Endothelial cell of umbilical vein (primary cell): ENCODE results near the gene FRMD7. TPM values are rescaled to one million over a fixed set of nuclear protein-coding genes. Genes with fewer than 3 reads are reported as not detected.
"Not testable (repeated sequence)": the region's sequence is repeated elsewhere in the genome, so short reads cannot be mapped to it uniquely, and the experiment has no call there.

Experiments
- BruUV-seq: library from RNA; stranded (reverse); fragments of 400-500 nt; replicated peaks from 2 replicates; lab custom pipeline; 2021; lab: Mats Ljungman, UMichigan
- CTCF ChIA-PET: fragments of 300-600, 350-600 bp; sonication (Branson Sonifier 250); formaldehyde crosslinking; loops from one replicate; lab custom pipeline; 2021; ENCODE audit warnings: antibody characterized with exemption, inconsistent platforms; lab: Charles Lee
- POLR2A ChIA-PET: fragments of 300-600, 350-600 bp; sonication (Branson Sonifier 250); formaldehyde crosslinking; loops from one replicate; lab custom pipeline; 2021; ENCODE audit warnings: antibody characterized with exemption, inconsistent platforms; lab: Charles Lee
- DNase-seq: peaks from one replicate; pipeline ENCODE4 v3.0.0-alpha.2; 2011; ENCODE audit warnings: low read depth, low spot score
- FAIRE-seq: peaks from 2 replicates; lab custom pipeline; 2011; peaks lifted over from hg19 to GRCh38; lab: Jason Lieb, UNC
- H2AFZ ChIP-seq: 2 replicates; pipeline ENCODE4 v1.6.0; 2012; ENCODE audit warnings: low read depth, low read length, control low read depth, inconsistent platforms
- H3K27ac ChIP-seq: 2 replicates; pipeline ENCODE4 v1.5.1; 2011; ENCODE audit warnings: low read depth, mild to moderate bottlenecking, control low read depth, low read length, moderate library complexity; ENCODE audit not compliant: insufficient read depth
- H3K27me3 ChIP-seq, 2 experiments: 2 replicates each; pipeline versions ENCODE4 v1.6.0 to v1.6.1; 2011; ENCODE audit warnings: low read length in 2 of 2, mixed read lengths in 1 of 2; ENCODE audit not compliant: control insufficient read depth in 2 of 2, insufficient read depth in 2 of 2
- H3K36me3 ChIP-seq, 2 experiments: 2 replicates in 1 of 2; 3 replicates in 1 of 2; pipeline ENCODE4 v1.5.1; 2011; ENCODE audit warnings: low read length in 2 of 2, mild to moderate bottlenecking in 1 of 2, moderate library complexity in 1 of 2; ENCODE audit not compliant: control insufficient read depth in 2 of 2, insufficient read depth in 2 of 2; ENCODE audit errors: extremely low read depth in 1 of 2
- H3K4me1 ChIP-seq: 3 replicates; pipeline ENCODE4 v1.5.1; 2011; ENCODE audit warnings: mild to moderate bottlenecking, low read length; ENCODE audit not compliant: control insufficient read depth, insufficient read depth; ENCODE audit errors: extremely low read depth
- H3K4me2 ChIP-seq: 2 replicates; pipeline ENCODE4 v1.6.1; 2011; ENCODE audit warnings: low read length, control low read depth, mixed read lengths; ENCODE audit not compliant: insufficient read depth
- H3K4me3 ChIP-seq, 3 experiments: fragments of 200-600 bp in 1 of 3; sonication (generic), shearing (Covaris generic) in 1 of 3; replicated peaks in 1 of 3; 2 replicates each; pipeline ENCODE4 v1.5.1; 2011 to 2016; ENCODE audit warnings: control low read depth in 3 of 3, low read length in 3 of 3, mild to moderate bottlenecking in 2 of 3, inconsistent platforms in 1 of 3, low read depth in 1 of 3, moderate library complexity in 1 of 3; ENCODE audit not compliant: insufficient read depth in 1 of 3
- H3K79me2 ChIP-seq: 2 replicates; pipeline ENCODE4 v1.6.0; 2012; ENCODE audit warnings: low read length, inconsistent platforms; ENCODE audit not compliant: control insufficient read depth, insufficient read depth
- H3K9ac ChIP-seq: replicated peaks from 2 replicates; pipeline ENCODE3; 2011; ENCODE audit warnings: low read length, control low read depth; ENCODE audit not compliant: insufficient read depth; ENCODE audit errors: extremely low read depth
- H3K9me1 ChIP-seq: replicated peaks from 3 replicates; pipeline ENCODE4 v1.6.0; 2011; ENCODE audit warnings: mild to moderate bottlenecking, low read length; ENCODE audit not compliant: control insufficient read depth, insufficient read depth; ENCODE audit errors: extremely low read depth
- H3K9me3 ChIP-seq: replicated peaks from 2 replicates; pipeline ENCODE4 v1.5.1; 2012; ENCODE audit warnings: low read length, inconsistent platforms; ENCODE audit not compliant: control insufficient read depth, insufficient read depth
- H4K20me1 ChIP-seq: replicated peaks from 2 replicates; pipeline ENCODE3; 2011; ENCODE audit warnings: mild to moderate bottlenecking, low read length; ENCODE audit not compliant: control insufficient read depth, insufficient read depth; ENCODE audit errors: extremely low read depth
- CTCF ChIP-seq, 2 donors: IDR thresholded peaks; 1 replicate in 1 of 2; 2 replicates in 1 of 2; pipeline ENCODE4 v1.5.1; 2011; ENCODE audit warnings: low read length in 2 of 2, mild to moderate bottlenecking in 2 of 2, moderate library complexity in 2 of 2, control low read depth in 1 of 2, inconsistent platforms in 1 of 2, low read depth in 1 of 2; ENCODE audit not compliant: insufficient read depth in 1 of 2; ENCODE audit errors: extremely low read depth in 1 of 2
- POLR2AphosphoS5 ChIP-seq: IDR thresholded peaks from 2 replicates; pipeline ENCODE4 v1.6.1; 2012; ENCODE audit warnings: low read depth, mild to moderate bottlenecking, control low read depth, low read length, moderate library complexity; ENCODE audit not compliant: insufficient read depth
- dilution Hi-C: fragments of 300-500 bp; cut with MboI; formaldehyde crosslinking; loops from one replicate; pipeline ENCODE4 v1.15.0; 2019; ENCODE audit warnings: low sequenced_read_pairs; ENCODE audit not compliant: extremely low pct_ligation_motif_present
- intact Hi-C: fragments of 100-400 bp; cut with micrococcal nuclease; formaldehyde crosslinking; loops from one replicate; pipeline ENCODE4 v1.10.0; 2022
- polyA plus RNA-seq, 4 experiments: library from polyadenylated mRNA; depleted of rRNA in 3 of 4; stranded (reverse) in 3 of 4; unstranded in 1 of 4; fragments of >200 nt; gene quantifications; 2 replicates each; pipeline versions ENCODE4 v1.2.1 to v1.2.3, GENCODE V29; 2011 to 2012; ENCODE audit warnings: missing spikeins in 1 of 4
- total RNA-seq: library from RNA; stranded (reverse); gene quantifications from 2 replicates; pipeline ENCODE4 v1.2.3, GENCODE V29; 2021
- TF ChIP-seq, protein P1 (sequence below): IDR thresholded peaks from 2 replicates; pipeline ENCODE4 v1.6.1; 2011; ENCODE audit not compliant: insufficient read depth, insufficient read length

The FRMD7 gene
- total and polyA plus RNA-seq, 2 donors (not counting 3 experiments of a cell fraction or from before 2014, with no cell fraction given) = not detected

- FAIRE-seq (no peak), DNase-seq (no peak)
- dilution Hi-C loops (no loop called here), intact Hi-C loops (no loop called here)
- Histone ChIP-seq H3K4me2 (no peak overlapping the region), H3K9me3 (no peaks in the 10 kb centered on the region), H3K4me3 (no peak overlapping the region), H3K79me2 (no peaks in the 10 kb centered on the region), H4K20me1 (no peaks in the 10 kb centered on the region), H3K9me1 (no peaks in the 10 kb centered on the region), H3K4me1 (no peaks in the 10 kb centered on the region), H3K9ac (no peak overlapping the region), H3K36me3 (no peaks in the 10 kb centered on the region), H3K27me3 (no peaks in the 10 kb centered on the region), H3K27ac (no peak overlapping the region), H2AFZ (no peak overlapping the region)
- TF ChIP-seq, protein P1, sequence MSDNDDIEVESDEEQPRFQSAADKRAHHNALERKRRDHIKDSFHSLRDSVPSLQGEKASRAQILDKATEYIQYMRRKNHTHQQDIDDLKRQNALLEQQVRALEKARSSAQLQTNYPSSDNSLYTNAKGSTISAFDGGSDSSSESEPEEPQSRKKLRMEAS = no peak
- POLR2A ChIA-PET = no interaction called here
- no TSS peak for BruUV-seq
- CTCF ChIA-PET = interaction anchor here (2.2 kb wide), 1 partner anchor 9 kb away, joined by 12 read pairs; no protein-coding TSS in a partner anchor
Measured at GRCh38 chrX:132101799-132102198, 26.0 kb downstream of the FRMD7 start.

DNA sequence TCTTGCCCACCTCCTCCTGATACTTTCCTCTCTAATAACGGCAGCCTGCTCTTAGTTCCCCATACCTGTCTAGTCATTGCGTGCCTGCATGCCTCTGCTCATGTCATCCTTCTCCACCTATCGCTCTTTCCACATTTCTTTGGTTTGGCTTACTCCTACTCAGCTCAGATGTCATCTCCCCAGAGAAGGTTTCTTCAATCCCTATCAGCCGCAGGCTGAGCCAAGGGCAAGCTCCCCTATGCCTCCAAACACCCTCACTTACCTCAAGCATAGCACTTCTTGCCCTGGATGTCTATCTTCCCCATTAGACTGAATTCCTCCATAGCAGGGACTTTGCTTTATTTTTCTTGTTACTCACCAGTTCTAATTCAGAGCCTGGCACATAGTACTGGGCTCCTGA lies 26.6 kb downstream of the FRMD7 start:
- DNase-seq (no peak), FAIRE-seq (no peak)
- H3K4me1 ChIP-seq = no peaks in the 10 kb centered on the region
- H3K9me3 ChIP-seq = no peaks in the 10 kb centered on the region
- H3K4me3 ChIP-seq = no peak overlapping the region
- no peaks in the 10 kb centered on the region for H3K79me2 ChIP-seq
- H3K9ac ChIP-seq = no peak overlapping the region
- TF ChIP-seq CTCF (IDR thresholded peaks at IDR 0.05; ENCODE audit: extremely low read depth in 1 of 2, insufficient read depth in 1 of 2, low read depth in 1 of 2, low read length in 2 of 2) (no peak), POLR2AphosphoS5 (no peak)
- intact Hi-C loops = no loop called here
- no peak overlapping the region for H2AFZ ChIP-seq
- BruUV-seq = no TSS peak
- no peak overlapping the region for H3K27ac ChIP-seq
- POLR2A ChIA-PET = no interaction called here
- no peaks in the 10 kb centered on the region for H3K36me3 ChIP-seq
- dilution Hi-C loops = no loop called here
- H4K20me1 ChIP-seq = no peaks in the 10 kb centered on the region
- CTCF ChIA-PET = interaction anchor here (1.3 to 2.2 kb wide), 2 partner anchors 9 kb away, joined by 3 to 12 read pairs; no protein-coding TSS in a partner anchor
- no peaks in the 10 kb centered on the region for H3K27me3 ChIP-seq
- no peaks in the 10 kb centered on the region for H3K9me1 ChIP-seq
- no peak overlapping the region for H3K4me2 ChIP-seq

- H3K4me1 ChIP-seq, H4K20me1 ChIP-seq, FAIRE-seq, dilution Hi-C loops, H3K4me2 ChIP-seq, H3K9me3 ChIP-seq, POLR2A ChIA-PET, BruUV-seq, H3K36me3 ChIP-seq, H3K27ac ChIP-seq, intact Hi-C loops, H2AFZ ChIP-seq, H3K4me3 ChIP-seq, H3K27me3 ChIP-seq, DNase-seq, H3K9me1 ChIP-seq, H3K9ac ChIP-seq, H3K79me2 ChIP-seq, CTCF ChIA-PET: not testable (repeated sequence)
Measured at GRCh38 chrX:132098704-132099103, 29.1 kb downstream of the FRMD7 start.
